ENCODE data around the gene SRRM2.

GRCh38 chr16:2784358-2785100 lies 32.1 kb downstream of the SRRM2 start:
- TF ChIP-seq EZH2 (IDR thresholded peaks at IDR 0.05; ENCODE audit: low read depth): no peak
- TF ChIP-seq CTCF (conservative IDR thresholded peaks at IDR 0.05): no peak

Measured in PC-9 (cell line).